Activated CD4-positive, alpha-beta T cell treated with anti-CD3 and anti-CD28 coated beads, Interleukin-2, amount 50 U/mL, for 24 hours (primary cell): ENCODE results near the gene GDI2.

Experiments used
- DNase-seq, 2 donors: peaks; one replicate each; pipeline ENCODE4 v3.0.0-alpha.2; 2020; ENCODE audit warnings: low read depth in 1 of 2, low spot score in 1 of 2

The GDI2 gene

DNA sequence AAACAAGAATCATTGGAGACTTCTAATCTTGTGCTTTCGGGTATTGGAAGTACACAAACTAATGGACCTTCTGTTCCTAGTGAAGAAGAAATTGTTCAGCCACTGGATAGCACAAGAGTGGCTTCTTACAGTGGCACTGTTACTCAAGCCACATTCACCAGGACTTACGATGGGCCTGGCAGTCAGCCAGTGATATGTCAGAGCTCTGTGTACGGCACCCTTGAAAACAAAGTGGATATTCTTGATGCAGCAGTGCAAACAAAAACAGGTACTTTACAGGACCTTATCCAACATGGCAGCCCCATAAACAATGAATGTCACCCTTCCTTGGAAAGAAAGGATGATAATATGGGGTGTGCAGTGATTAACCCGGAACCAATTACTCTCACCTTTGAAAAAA lies 67.0 kb downstream of the GDI2 start:
- no peak for DNase-seq

DNA sequence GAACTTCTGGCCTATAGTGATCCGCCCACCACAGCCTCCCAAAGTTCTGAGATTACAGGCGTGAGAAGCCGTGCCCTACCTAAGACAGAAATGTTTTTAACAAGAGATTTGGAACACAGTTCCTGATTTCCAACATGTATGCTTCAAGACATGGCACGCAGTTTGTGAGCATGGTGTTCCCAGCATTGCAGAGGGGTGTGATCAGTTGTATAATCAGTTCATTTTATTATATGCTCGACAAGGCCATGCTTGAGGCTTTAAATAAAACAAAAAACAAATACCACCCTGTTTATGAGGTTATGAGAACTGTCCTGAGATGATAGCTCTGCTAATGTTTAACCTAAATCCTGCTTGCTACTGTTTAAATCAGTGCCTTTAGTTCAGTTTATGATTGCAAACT lies 68.4 kb downstream of the GDI2 start:
- no peak for DNase-seq

DNA sequence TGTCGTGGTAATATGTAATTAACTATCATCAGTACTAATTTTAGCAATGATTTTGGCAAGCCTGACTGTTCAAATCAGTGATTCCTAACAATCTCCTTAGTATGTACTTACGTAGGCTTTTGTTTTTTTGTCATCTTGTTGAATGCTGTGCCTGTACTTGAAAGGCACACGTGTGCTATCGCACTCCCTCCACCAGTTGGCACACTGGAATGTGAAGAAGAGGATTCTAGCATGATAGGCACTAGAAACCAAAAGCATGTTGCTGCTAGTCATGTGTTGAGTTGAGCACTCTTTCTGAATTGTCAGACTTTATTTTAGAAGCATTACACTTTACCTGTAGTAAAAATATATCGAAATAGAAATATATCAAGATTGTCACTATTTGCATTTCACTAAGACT lies 69.5 kb downstream of the GDI2 start:
- DNase-seq = no peak

DNA sequence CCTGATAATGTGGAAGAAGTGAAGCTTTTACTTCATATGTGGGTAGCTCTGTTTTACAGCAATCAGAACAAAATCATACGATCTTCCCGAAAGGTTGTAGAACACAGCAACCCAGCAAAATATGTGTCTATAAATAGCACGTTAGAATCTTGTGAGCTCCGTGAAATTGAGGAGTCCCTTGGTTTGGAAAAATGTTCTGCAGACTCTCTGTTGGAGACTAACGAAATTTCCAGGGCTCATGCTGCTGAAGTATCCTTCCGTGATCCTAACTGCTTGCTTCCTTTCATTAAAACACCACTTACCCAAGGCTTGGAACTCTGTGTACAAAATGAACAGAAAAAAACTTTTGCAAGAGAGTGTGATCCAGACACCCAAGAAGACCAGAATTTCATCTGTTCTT lies 71.1 kb downstream of the GDI2 start:
- DNase-seq = no peak

DNA sequence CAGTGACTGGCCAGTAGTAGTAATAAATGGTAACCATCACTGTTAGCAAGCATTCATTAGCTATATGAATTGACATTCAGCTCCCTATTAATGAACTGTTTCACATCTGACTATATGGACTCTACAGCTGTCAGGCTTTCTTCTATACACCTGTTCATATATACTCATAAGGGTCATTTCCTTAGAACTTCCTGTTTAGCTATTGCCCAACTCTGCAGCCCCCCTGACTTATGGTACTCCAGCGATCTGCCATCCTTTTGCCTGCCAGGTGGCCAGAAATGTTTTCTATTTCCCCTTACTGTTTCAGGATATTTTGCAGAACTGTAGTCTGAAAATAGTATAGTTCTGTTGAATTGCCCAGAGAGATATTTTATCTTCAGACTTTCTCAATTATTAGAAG lies 72.0 kb downstream of the GDI2 start:
- DNase-seq = no peak

DNA sequence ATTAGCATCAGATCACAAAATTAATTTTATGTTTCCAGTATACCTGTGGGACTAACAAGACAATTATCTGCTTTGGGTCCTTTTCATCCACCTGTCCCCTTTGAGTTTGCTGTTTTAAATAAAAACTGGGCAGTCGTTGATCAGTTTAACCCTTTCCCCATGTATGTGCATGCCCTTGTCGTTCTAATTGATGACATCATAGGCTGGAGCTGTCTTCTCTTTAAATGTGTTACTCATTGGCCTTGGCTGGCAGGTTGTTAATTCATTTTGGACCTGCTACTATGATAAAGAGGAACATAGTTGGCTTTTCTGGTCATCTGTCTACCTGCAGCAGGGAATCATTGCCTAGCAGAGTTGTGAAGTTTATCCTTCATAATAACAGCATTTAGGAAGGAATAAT lies 74.8 kb downstream of the GDI2 start:
- DNase-seq = no peak

DNA sequence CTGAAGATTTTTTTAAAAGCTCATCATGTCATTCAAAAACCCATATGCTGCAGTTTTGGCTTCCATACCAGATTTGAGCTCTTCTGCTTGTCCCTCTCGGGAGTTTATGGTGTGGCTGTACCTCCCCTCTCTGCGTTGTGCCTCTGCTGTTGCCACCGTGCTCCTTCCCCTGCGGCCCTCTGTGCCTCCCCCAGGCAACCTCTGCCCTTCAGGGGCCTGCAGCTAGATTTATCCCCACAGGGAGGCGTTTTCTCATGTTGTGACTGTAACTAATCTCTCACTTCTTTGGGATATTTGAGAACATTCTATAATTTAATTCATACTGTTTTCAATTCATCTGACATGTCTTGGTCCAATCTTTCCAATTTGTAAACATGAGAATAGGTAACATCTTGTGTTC lies 75.9 kb downstream of the GDI2 start:
- no peak for DNase-seq

DNA sequence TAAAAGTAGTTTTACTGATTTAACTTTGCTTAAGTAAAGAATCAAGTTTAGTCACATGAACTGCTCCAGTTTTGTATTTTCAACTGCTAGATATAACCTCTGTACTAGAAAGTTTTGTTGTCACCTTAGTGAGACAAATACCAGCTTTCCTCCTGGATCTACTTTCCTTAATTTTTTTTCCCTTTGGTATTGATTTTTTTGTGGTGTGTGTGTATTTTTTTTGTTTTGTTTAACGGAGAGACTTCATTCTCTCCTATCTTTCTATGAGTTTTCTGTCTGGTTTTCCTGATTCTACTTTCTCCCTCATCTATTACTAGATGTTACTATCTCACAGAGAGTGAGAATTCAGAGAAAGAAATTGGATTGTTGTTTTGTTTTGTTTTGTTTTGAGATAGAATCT lies 76.6 kb downstream of the GDI2 start:
- no peak for DNase-seq

DNA sequence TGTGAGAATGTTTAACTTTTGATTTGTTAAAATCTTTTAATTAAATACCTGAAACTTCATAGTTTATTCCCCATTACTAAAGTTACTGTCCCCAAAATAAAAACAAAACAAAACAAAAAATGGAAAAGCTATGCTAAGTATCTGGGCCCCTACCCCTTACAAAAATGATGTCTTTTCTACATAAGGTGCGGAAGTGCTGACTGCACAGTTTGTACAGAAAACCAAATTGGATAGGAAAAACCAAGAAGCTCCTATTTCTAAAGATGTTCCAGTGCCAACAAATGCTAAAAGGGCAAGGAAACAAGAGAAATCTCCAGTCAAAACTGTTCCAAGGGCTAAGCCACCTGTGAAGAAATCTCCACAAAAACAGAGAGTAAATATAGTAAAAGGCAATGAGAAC lies 78.1 kb downstream of the GDI2 start:
- no peak for DNase-seq

DNA sequence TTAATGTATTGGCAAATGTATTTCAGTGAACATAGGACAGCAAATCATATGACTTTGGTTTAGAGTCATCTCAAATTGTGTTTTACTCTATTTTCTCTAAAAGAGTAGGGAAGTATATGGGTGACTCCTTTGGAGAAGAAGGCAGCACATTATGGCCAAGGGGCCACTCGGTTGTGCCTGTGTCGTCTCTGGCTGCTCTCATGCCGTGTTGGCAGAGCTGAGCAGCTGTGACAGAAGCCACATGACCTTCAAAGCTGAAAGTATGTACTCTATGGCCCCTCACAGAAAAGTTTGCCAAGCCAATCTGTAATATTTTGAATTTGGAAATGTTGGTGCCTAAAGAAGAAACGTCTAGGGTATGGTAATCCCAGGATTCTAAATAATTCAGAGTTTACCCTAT lies 81.1 kb downstream of the GDI2 start:
- DNase-seq = no peak

DNA sequence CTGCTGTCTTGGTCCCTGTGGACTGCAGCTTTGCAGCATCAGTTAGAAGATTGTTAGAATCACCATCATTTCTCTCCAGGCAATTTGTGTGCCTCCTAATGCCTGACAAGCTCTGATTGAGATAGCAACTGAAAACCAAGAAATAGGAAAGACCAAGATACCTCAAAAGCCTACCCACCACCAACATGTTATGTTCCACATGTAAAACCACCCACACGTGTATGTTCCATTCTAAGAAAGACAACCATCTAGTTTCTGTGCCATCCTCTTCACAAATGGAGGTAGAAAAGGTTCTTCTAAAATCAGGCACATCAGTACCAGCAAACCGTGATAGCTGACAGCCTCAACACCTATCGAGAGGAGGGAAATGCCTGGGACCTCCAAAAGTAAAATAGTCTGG lies 81.7 kb downstream of the GDI2 start:
- no peak for DNase-seq

DNA sequence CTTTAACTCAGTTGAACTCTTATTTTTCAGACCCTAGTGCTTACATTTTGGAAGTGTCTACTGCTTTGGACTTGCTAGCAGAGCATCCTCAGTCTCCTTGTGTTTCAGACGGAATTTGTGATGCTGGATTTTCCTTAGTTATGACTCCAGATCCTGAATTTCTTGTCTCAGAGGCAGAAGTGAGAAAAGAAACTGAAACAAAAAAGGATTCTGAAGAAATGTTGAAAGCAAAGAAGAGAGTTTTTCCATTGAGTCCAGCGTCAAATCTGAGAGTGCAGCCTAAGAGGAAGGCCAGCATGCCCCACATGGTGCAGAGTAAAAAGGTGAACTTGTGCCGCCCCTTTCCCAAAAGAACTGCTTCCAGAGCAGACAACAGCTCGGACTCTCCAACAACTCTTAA lies 82.5 kb downstream of the GDI2 start:
- DNase-seq = no peak

DNA sequence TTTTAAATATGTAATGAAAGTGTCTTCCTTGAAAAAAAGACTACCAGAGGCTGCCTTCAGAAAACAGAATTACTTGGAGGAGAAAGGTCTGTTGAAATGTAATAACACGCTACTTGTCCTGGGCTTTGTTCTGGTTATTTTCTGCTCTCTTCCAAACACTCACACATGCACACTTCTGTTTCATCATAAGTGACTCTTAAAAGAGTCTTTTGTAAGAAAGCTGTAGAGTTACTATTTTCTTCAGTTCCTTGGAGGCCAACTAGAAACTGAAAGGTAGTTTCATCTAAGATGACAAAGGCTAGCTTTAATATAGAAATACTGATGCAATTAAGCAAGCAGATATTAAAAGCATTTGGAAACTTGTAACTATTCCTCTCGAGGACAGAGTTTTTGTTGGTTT lies 89.5 kb downstream of the GDI2 start:
- no peak for DNase-seq

DNA sequence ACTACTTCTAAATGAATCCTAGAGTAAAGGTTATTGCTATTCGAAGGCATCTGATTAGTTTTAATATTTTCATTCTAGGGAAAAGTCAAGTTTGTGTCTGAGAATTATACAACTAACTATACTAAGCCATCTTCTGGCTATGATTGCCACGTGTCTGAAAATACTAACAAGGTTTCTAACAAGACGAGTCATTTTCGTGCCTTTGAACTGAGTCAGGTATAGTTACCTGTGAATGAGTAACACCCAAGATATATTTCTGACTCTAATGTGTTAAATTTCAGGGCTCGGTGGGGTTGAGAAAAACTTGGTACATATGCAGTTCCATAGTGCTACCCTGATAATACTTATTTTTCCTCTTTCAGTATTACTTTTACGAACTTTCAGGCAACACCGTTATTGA lies 93.1 kb downstream of the GDI2 start:
- DNase-seq = no peak

DNA sequence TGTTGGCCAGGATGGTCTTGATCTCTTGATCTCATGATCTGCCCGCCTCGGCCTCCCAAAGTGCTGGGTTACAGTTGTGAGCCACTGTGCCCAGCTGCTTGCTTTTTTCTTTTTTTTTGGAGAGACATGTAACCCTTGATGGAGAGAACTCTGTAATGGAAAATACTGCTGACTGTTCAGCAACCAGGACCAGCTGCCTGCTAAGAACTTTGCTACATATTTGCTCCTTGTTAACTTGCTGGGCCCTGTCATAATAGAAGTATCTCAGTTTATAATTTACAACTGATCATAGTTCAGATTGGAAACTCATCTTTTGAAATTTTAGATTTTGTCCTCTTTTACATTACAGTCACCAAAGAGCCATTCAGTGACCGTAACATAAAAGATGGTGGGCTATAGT lies 93.7 kb downstream of the GDI2 start:
- no peak for DNase-seq
